Effector CD8-positive, alpha-beta T cell (primary cell): ENCODE measurements around the gene BCLAF1.
A peak's percentile ranks its signal among the peaks of the same experiment; 100 is the strongest.
"Not testable (repeated sequence)": the region's sequence is repeated elsewhere in the genome, so short reads cannot be mapped to it uniquely, and the experiment has no call there.

Experiments
- DNase-seq: peaks from one replicate; lab custom pipeline; 2025; lab: John Stamatoyannopoulos, UW

The BCLAF1 gene

DNA sequence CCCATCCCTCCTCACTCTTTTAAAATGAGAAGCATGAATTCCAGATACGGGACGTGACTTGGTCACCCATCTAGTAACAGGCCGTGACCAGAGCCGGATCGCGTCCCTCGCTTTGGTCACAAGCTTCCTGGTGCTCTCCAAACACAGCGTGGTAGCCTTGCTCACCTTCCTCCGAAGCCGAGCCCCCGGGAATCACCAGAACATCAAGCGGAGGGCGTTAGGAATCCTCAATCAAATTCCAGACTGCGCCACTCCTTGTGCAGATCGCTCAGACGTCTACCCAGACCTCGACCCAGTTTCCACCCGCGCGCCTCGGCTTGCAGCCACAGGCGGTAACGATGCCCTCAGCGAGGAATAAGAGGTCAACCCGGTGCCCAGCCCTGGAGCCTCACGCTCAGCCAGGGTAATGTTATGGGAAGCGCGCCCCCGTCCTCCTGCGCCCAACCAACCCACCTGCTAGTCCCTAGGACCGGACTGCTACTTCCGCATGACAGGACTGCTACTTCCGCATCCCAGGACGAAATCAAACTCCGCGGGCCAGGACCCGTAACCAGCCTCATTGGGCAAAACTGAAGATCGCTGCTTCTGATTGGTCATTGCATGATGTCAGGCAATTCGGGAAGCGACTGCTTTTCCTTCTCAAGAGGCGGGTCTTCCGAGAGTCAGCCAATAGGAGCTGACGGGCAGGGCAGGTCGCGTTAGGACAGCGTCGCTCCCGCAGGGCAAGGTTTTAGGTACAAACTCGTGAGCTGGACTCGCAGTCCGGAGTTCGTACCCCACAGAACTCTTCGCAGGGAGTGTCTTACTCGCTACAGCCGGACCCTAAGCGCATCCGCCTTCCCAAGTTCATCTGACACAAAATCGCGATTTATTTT is 39.6 kb downstream of the BCLAF1 start, which contains the start of gene MTFR2:
TSS of gene MTFR2 (minus strand) at position 501 of the 875 bp plus-strand sequence. CDS start 1,212 bp downstream, outside the sequence.
- peak; percentile 91 for DNase-seq

DNA sequence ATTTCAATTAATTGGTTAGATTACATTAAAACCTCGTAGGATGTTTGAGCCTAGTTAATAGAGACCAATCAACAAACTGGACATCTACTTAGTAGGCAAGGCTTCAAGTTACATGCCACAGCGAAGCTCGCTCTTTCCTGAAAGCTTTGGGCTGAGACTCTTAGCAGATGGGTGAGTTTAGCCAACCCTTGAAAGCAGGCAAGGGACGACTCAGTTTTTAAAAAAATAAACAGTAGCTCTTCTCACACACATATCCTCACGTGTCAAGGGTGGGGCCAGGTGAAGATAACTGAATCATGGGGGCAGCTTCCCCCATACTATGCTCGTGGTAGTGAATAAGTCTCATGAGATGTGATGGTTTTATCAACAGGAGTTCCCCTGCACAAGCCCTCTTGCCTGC is 40.3 kb downstream of the BCLAF1 start:
- DNase-seq, result no peak

DNA sequence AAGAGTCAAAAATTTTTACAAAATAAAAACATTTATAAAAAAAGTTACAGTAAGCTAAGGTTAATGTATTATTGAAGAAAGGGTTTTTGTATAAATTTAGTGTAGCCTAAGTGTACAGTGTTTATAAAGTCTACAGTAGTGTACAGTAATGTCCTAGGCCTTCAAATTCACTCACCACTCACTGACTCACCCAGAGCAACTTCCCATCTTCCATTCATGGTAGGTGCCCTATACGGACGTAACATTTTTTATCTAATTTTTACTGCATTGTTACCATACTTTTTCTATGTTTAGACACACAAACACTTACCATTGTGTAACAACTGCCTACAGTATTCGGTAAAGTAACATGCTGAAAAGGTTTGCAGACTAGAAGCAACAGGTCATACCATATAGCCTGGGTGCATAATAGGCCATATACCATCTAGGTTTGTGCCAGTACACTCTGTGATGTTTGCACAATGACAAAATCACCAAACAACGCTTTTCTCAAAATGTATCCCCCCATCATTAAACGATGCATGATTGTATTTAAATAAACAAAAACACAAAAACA is 45.5 kb downstream of the BCLAF1 start:
- no peak for DNase-seq

DNA sequence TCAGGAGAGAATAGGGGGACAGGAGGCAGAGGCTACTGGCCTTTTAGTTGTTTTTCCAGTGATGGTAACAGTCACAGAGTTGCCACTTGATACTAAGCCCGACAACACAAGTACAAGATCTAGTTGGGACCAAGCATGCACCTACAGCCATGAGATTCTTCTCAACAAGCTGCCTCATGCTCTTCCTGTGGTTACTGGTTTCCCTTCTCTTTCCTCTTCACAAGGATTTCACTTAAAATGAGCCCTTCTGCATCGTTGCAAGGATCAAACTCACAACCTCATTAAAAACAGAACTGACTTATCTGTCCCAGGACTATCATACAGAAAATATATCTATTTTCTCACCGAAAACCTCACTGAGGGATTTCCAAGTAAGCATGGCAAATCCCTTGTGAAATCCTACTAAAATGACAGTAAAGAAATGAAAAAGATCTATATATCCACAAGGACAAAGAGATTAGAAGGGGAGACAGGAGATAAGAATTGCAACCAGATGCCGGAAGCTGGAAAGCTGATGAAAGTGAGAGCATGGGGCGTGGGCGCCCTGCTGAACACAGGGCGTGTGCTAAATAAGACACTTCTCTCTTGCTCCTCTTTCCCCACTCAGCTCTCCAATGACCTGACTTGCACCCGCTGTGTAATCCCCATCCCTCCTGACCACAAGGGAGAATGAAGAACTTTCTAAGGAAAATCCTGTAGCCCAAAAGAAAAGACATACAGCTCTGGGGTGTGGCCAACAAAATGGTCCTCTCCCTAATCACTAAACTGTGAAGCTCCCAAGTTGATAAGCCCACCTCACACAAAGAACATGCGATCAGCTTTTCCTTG is 53.0 kb downstream of the BCLAF1 start:
- DNase-seq, result no peak

DNA sequence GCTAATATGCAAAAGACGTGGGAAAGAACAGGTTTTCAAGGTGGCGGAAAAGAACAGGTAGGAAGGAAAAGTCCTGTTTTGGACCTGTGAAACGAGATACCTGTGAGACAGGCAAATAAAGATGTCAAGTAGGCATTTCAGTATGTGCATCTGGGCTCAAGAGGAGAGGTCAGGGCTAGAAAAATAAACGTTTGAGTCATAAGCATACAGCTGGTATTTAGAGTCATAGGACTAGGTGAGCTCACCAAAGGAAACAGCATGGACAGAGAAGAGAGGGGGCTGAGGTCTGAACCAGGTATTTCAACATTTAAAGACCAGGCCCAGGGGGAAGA is 54.4 kb downstream of the BCLAF1 start:
- DNase-seq, result no peak

DNA sequence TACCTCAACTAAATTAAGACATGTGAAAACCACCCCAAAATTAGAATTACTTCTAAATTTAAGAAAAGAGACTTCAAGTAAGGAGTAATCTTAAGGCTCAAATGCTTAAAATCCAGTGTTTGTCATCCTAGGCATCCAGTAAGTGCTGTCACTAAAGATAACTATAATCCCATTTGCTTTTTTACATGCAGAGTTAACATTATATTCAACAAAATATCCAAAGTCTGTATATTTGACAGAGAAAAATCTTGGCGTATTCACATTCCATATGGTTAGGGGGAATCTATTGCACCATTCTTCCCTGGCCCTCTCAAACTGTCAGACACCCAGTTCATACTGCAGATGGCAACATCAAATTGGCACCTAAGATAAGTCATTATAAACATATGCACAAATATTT is 56.9 kb downstream of the BCLAF1 start:
- DNase-seq, result no peak

DNA sequence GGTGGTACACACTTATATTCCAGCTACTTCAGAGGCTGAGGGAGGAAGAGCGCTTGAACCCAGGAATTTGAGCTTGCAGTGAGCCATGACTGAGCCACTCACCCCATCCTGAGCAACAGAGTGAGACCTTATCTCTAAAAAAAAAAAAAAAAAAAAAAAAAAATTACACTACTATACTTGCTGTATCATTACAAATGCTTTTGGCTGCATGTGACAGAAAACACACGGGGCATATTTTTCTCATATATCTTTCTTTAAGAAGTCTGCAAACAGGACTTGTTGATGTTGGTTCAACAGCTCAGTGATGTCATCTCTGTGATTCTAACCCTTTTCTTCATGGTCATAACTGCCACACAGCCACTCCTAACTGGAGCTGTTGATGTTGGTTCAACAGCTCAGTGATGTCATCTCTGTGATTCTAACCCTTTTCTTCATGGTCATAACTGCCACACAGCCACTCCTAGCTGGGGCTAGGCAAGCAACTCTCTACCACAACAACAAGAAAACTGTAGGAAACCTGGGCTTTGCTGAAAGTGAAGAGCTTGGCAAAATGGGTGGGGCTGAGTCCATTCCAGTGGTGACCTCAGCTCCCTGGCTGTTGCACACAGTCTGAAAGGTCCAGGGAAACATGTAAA is 59.3 kb downstream of the BCLAF1 start:
- no peak for DNase-seq

DNA sequence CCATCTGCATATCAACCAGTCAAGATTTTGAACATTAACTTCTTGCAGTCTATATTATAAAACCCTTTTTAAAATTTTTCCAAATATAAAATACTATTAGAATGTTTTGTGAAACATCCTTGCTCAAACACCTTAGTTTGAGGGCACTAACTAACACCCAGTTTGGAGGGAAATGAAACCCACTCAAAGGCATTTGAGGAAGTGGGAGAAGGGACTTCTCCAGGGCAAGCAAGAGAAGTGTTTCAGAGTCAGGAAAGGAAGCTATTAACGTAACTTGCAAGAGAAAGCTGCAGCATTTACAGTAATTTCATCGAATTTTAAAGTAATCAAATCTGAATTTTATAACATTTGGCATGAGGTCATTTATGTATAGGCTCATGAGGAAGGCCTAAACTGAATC is 60.8 kb downstream of the BCLAF1 start:
- no peak for DNase-seq

DNA sequence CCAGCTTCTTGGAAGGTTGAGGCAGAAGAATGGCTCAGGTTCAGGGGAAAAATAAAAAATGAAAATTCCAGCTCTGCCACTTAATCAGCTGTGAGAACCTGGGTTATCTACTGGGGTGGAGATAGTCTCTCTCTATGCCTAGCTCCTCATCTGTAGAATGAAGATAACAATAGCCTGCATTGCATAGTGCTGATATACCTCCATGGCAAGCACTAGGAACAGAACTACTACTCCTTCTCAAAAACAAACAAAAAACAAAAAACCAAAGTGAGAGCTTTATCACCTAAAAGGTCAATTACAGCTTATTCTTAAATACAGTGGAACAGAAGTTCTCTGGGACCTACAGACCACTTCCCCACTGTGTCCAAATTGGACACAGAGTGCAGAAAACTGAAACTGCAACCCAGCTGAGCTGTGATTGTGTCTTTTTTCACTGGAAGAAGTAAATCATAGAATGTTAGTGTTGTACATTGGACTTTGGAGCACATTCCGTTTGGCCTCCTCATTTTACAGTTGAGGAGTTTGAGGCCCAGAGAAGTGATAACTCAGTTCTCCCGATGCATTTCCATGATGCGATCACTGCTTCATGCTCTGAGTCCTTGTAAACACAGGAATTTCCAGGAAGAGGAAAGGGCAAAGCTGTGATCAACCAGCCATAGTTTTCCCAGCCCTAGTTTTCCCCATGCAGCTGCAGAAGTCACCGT is 62.8 kb downstream of the BCLAF1 start:
- DNase-seq, result no peak

DNA sequence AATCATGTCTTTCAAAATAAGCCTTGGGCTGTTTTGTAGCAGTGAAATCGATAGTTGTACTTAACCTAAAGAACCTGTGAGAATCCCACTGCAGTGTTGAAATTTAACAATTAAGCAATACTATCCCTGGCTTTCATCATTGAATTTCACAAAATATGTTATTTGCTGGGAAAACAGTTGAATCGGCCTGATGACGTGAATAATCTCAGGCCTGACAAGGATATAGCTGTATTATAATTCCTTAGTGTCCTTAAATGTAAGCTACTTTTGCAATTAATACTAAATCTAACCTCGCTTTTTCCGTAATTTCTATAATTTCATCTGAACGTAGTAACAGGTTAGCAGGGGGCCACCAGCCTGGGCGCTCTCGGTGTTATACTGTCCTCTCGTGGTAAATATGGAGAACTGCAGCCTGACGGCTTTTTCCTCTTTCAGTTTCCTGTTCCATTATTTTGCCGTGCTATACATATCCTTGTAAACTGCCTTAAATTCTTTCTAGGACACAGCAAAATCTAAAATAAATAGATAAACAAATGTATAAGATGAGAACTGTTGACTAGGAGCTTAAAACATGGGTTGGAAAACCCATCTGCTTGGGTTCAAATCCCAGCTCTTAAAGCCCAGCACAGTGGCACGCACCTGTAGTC is 63.5 kb downstream of the BCLAF1 start:
- DNase-seq, result peak; percentile 24

DNA sequence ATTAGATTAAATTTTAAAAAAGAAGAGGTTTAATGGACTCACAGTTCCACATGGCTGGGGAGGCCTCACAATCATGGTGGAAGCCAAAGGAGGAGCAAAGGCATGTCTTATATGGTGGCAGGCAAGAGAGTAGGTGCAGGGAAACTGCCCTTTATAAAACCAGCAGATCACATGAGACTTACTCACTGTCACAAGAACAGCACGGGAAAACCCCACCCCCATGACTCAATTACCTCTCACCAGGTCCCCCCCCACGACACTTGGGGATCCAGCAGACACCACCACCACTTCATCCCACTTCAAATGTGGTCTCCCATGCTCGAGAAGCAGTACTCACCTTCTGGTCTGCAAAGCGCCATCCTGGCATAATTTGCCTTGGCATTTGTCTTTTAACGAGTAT is 64.2 kb downstream of the BCLAF1 start:
- no peak for DNase-seq

DNA sequence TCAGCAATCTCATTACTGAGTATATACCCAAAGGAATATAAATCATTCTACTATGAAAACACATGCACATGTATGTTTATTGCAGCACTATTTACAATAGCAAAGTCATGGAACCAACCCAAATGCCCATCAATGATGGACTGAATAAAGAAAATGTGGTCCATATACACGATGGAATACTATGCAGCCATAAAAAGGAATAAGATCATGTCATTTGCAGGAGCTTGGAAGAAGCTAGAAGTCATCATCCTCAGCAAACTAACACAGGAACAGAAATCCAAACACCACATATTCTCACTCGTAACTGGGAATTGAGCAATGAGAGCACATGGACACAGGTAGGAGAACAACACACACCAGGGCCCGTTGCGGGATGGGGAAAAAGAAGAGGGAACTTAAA is 64.7 kb downstream of the BCLAF1 start:
- DNase-seq, result not testable (repeated sequence)

DNA sequence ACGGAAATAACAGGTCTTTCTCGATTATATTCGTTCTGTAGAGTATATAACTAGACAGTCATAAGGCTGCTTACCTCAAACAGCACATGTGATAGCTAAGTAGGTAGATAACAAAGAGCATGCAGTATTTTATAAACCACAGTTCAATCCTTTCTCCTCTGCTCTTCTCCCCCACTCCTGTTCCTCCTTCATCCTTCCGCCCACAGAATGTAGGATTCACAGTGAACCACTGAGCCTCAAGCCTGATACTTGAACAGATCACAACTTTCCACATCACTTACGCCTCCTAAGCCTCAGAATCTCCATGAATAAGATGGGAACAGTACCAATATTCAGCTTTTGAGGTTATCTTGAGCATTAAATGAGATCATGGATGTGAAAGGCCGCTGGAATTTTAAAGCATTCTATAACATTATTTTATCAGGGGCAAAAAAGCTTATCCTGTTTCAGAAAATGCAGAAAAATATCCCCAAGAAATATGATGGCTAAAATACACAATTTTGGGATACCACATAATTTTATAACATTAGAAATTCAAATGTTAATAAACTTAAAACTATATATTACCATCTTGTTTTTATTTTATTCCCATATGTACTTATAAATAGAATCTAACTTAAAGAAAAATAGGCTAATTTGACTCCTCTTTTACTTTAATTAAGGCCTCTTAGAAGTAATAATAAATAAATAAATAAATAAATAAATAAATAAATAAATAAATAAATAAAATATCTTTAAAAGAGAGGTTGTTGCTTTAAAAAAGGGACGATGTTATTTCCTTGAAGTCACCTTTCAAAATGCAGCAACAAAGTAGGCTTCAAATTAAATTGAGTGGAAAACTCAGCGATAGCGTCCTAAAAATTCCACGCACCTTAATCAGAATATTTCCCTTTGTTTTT is 72.9 kb downstream of the BCLAF1 start:
- DNase-seq, result no peak

DNA sequence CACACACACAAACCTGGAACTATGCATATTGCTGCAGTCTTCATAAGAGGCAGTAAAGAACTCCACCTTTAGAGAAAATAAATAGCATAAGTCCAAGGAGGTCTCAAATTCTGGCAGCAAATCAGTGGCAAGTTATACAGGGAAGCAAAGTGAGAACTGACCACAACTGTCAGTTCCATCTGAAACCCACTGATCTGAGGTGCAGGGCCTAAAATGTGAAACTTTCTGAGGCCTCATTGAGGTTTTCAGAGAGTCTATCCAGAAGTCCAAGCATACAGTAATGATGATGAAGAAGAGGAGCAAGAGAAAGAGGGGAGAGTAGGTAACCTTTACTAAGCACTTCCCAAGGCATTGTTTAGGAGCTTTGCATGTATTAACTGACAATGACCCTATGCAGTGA is 75.8 kb downstream of the BCLAF1 start:
- no peak for DNase-seq

DNA sequence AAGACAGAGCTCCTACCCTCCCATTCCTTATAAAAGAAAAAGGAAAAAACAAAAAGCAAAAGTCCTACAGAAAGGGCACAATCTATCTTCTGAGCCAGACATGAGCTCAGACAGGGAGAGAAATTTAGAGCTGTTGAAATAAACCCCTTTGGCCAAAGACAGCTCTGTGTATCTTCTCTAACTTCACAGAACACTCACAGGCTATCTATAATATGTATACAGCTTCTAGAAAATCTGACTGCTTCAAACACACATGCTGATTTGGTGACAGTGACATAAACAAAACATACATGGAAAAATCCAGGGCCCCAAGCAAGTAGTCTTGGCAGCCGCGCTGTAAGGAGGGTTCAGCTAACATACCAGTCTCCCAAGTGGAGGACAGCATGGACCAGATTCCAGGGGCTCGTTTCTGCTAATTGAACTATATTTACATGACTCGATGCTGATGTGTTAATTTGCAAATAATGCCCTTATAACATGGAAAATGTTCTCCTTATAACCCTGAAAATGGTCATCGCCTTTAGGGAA is 76.6 kb downstream of the BCLAF1 start:
- no peak for DNase-seq

DNA sequence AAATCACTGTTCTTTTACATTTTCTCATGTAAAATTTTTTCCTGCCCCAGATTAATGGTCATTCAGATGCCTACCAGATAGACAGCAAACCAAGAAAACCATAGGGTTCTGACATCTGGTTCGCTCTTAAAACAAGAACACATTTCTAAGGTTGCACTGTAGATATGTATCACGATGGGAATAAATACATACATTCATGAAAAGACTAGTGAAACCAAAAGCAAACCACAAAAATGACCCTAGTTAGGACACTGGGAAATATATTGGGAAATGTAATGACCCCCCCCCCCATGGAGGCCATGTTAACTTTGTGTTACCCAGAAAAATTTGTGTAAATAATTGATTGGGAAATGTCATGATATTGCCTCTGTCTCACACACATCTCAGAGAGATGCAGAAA is 77.0 kb downstream of the BCLAF1 start:
- DNase-seq, result no peak

DNA sequence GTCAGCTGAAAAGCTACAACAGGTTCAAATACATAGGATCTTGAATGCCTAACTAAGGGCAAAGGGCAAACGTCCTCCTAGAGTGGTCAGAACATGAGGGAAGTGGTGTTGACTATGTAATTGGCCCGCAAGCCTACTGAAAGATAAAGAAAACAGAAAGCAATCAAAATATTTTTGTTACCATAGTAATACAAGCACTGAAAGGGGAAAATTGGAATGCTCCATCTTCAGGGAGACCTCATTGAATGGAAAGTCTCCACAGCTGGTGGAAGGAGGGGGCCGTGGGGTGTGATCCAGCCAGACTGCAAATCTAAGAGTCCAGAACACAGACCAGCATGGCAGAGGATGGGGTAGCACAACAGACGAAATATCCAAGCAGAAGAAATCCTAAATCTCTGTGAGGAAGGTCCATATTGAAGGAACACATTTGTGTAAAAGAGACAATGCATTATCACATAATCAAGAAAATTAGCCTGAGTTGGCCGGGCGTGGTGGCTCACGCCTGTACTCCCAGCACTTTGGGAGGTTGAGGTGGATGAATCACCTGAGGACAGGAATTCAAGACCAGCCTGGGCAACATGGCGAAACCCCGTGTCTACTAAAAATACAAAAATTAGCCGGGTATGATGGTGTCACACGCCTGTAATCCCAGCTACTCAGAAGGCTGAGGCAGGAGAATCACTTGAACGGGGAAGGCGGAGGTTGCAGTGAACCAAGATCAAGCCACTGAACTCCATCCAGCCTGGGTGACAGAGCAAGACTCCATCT is 79.1 kb downstream of the BCLAF1 start:
- no peak for DNase-seq

DNA sequence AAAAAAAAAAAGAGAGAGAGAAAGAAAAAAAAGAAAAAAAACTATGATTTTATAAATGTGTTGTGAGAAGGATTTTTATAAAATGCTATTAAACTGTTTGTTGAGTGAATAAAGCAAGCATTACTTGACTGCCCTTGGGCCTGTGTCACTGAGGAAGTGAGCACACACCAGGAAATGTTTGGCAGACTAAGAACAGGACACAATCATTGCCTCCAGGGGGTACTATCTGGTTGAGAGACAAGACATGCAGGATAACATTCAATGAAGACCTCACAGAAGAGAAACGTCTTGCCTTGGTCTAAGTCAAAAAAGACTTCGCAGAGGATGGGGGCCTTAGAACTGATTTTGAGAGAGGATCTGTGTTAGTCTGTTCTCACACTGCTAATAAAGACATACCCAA is 80.2 kb downstream of the BCLAF1 start:
- DNase-seq, result no peak

DNA sequence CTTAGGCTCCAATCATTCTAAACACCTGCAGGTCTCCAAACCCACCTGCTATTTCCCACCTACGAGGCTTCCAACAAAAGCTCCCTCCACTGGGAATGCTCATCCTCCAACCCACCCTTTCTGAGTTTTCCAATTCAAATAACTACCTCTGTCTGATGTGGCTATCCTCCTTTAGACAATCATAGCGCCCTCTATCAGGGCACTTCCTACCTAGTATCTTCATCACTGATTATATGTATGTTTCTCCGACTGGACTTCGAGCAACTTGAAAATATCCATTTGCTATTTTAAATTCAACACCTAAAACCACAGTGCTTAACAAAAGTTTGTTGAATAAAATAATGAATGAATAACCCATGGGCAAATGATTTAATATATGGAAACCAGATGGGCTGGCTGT is 80.9 kb downstream of the BCLAF1 start:
- no peak for DNase-seq
